SHP77 treated with DMSO at 0.1 percent for 48 hours (cell line): ENCODE results near the gene ESYT2.

Experiments
- DNase-seq: peaks from one replicate; lab custom pipeline; 2025; lab: John Stamatoyannopoulos, UW

Gene ESYT2

GRCh38 chr7:158766570-158767281 is 62.6 kb downstream of the ESYT2 start:
- no peak for DNase-seq

- no peak for DNase-seq
These were observed 64.3 kb downstream of the ESYT2 start for GRCh38 chr7:158765020-158765419.

- no peak for DNase-seq
These were observed 65.8 kb downstream of the ESYT2 start for GRCh38 chr7:158763454-158764033.

- no peak for DNase-seq
These were observed 67.4 kb downstream of the ESYT2 start for GRCh38 chr7:158761945-158762344.

- no peak for DNase-seq
These were observed 68.4 kb downstream of the ESYT2 start for GRCh38 chr7:158760936-158761335.

GRCh38 chr7:158760445-158760764 is 68.9 kb downstream of the ESYT2 start:
- no peak for DNase-seq

- DNase-seq: no peak
These were observed 69.4 kb downstream of the ESYT2 start for GRCh38 chr7:158759749-158760444.

- DNase-seq: no peak
These were observed 70.1 kb downstream of the ESYT2 start for GRCh38 chr7:158759245-158759614.

GRCh38 chr7:158758586-158759244 is 70.6 kb downstream of the ESYT2 start:
- no peak for DNase-seq

GRCh38 chr7:158757404-158757989 is 71.8 kb downstream of the ESYT2 start:
- DNase-seq: no peak

- no peak for DNase-seq
These were observed 74.4 kb downstream of the ESYT2 start for GRCh38 chr7:158754746-158755444.

- DNase-seq: no peak
These were observed 75.4 kb downstream of the ESYT2 start for GRCh38 chr7:158753900-158754299.

- DNase-seq: no peak
These were observed 77.6 kb downstream of the ESYT2 start for GRCh38 chr7:158751751-158752150.

- no peak for DNase-seq
These were observed 78.1 kb downstream of the ESYT2 start for GRCh38 chr7:158751199-158751598.

- no peak for DNase-seq
These were observed 78.6 kb downstream of the ESYT2 start for GRCh38 chr7:158750702-158751101.

GRCh38 chr7:158749396-158749795 is 79.9 kb downstream of the ESYT2 start:
- no peak for DNase-seq

- DNase-seq: no peak
These were observed 81.0 kb downstream of the ESYT2 start for GRCh38 chr7:158748335-158748734.

- no peak for DNase-seq
These were observed 81.9 kb downstream of the ESYT2 start for GRCh38 chr7:158747408-158747807.

GRCh38 chr7:158746957-158747356 is 82.4 kb downstream of the ESYT2 start:
- no peak for DNase-seq

- no peak for DNase-seq
These were observed 84.1 kb downstream of the ESYT2 start for GRCh38 chr7:158745057-158745715.

- DNase-seq: no peak
These were observed 85.2 kb downstream of the ESYT2 start for GRCh38 chr7:158744070-158744469.
